Measurements from ENCODE around the gene NIT1.

Gene NIT1

GRCh38 chr1:161166669-161167548 is 49.0 kb downstream of the NIT1 start:
- no peaks in the 10 kb centered on the region for H3K79me2 ChIP-seq (ENCODE audit: insufficient read depth, low read depth)
- H3K4me2 ChIP-seq, result peak overlapping the region; percentile 99
- peaks cover 29% of the 10 kb centered on the region for H3K4me1 ChIP-seq (ENCODE audit: low read depth, poor library complexity, severe bottlenecking)
- peak overlapping the region; percentile 84 for H3K27ac ChIP-seq
- peak overlapping the region; percentile 96 for H3K4me3 ChIP-seq (IDR thresholded peaks at IDR 0.05; ENCODE audit: insufficient read depth, low read depth, low read length)
- H3K36me3 ChIP-seq (ENCODE audit: insufficient read depth), result peaks cover 10% of the 10 kb centered on the region; the same call in 1 of the 2 replicates
- H3K9ac ChIP-seq, result peak overlapping the region; percentile 63
- no peak for TF ChIP-seq CTCF (conservative IDR thresholded peaks at IDR 0.05; ENCODE audit: low read depth, low read length)
- H3K27me3 ChIP-seq (ENCODE audit: insufficient read depth, low read depth), result no peaks in the 10 kb centered on the region
- peak overlapping the region; percentile 74 for H2AFZ ChIP-seq (ENCODE audit: low read depth)
- H4K20me1 ChIP-seq (ENCODE audit: insufficient read depth), result no peaks in the 10 kb centered on the region

- TF ChIP-seq CTCF (conservative IDR thresholded peaks at IDR 0.05; ENCODE audit: low read depth, low read length), result no peak
- H2AFZ ChIP-seq (ENCODE audit: low read depth), result no peak overlapping the region
- H3K36me3 ChIP-seq (ENCODE audit: insufficient read depth), result peaks cover 24% of the 10 kb centered on the region; the same call in 1 of the 2 replicates
These were observed 51.0 kb downstream of the NIT1 start for GRCh38 chr1:161168906-161169305.

More at GRCh38 chr1:161168906-161169305, 51.0 kb downstream of the NIT1 start:
- Histone ChIP-seq H3K27ac (no peak overlapping the region), H3K4me1 (ENCODE audit: low read depth, poor library complexity, severe bottlenecking) (peaks cover 48% of the 10 kb centered on the region), H4K20me1 (ENCODE audit: insufficient read depth) (no peaks in the 10 kb centered on the region), H3K4me2 (no peak overlapping the region), H3K27me3 (ENCODE audit: insufficient read depth, low read depth) (no peaks in the 10 kb centered on the region), H3K9ac (no peak overlapping the region), H3K4me3 (IDR thresholded peaks at IDR 0.05; ENCODE audit: insufficient read depth, low read depth, low read length) (no peak overlapping the region), H3K79me2 (ENCODE audit: insufficient read depth, low read depth) (0 out of 2 replicates have a peak, but pooled peaks cover 13% of the 10 kb centered on the region)

All from KMS-11 (cell line).